GM10248 (cell line): ENCODE data around the gene ICA1.

Source experiments
- CTCF ChIA-PET: fragments of 300-600 bp; sonication (Branson Sonifier 250); formaldehyde crosslinking; extraction: SDS; loops from one replicate; lab custom pipeline; 2021; ENCODE audit warnings: antibody characterized with exemption; lab: Yijun Ruan, JAX
- POLR2A ChIA-PET: fragments of 350-650 bp; sonication (Branson Sonifier 250); formaldehyde crosslinking; extraction: SDS; loops from one replicate; lab custom pipeline; 2020; ENCODE audit warnings: antibody characterized with exemption; lab: Yijun Ruan, JAX
- DNase-seq: peaks from one replicate; pipeline ENCODE4 v3.0.0; 2012; ENCODE audit errors: extremely low spot score
- CTCF ChIP-seq: IDR thresholded peaks from 2 replicates; pipeline ENCODE4 v1.5.1; 2012; ENCODE audit warnings: mild to moderate bottlenecking, low read depth; ENCODE audit errors: extremely low read depth, missing control alignments, control extremely low read depth

Gene ICA1

GRCh38 chr7:8221101-8221495, 40.9 kb downstream of the ICA1 start:
- POLR2A ChIA-PET = no interaction called here
- DNase-seq = no peak
- CTCF ChIA-PET = interaction anchor here (1.1 to 1.5 kb wide), 2 partner anchors 15 to 1118 kb away, joined by 4 read pairs; no protein-coding TSS in a partner anchor
- no peak for TF ChIP-seq CTCF

GRCh38 chr7:8220376-8221100, 41.4 kb downstream of the ICA1 start:
- POLR2A ChIA-PET = no interaction called here
- TF ChIP-seq CTCF = no peak
- DNase-seq = no peak
- CTCF ChIA-PET = interaction anchor here (1.1 to 1.5 kb wide), 2 partner anchors 16 to 1117 kb away, joined by 4 read pairs; no protein-coding TSS in a partner anchor

- peak; percentile 52 for DNase-seq
- ChIA-PET CTCF (interaction anchor here (0.6 to 3.4 kb wide), 22 partner anchors 8 to 1115 kb away, joined by 3 to 18 read pairs (median 4); partner anchors contain the start of genes COL28A1 and UMAD1), POLR2A (no interaction called here)
- peak; percentile 43 for TF ChIP-seq CTCF
These were observed 44.5 kb downstream of the ICA1 start for GRCh38 chr7:8217200-8218068.

GRCh38 chr7:8216334-8216690, 45.7 kb downstream of the ICA1 start:
- DNase-seq = no peak
- ChIA-PET POLR2A (no interaction called here), CTCF (interaction anchor here (0.8 to 3.4 kb wide), 13 partner anchors 7 to 1114 kb away, joined by 3 to 18 read pairs (median 4); no protein-coding TSS in a partner anchor)
- no peak for TF ChIP-seq CTCF

GRCh38 chr7:8215648-8216333, 46.2 kb downstream of the ICA1 start:
- CTCF ChIA-PET = interaction anchor here (0.8 to 3.4 kb wide), 11 partner anchors 10 to 1113 kb away, joined by 3 to 18 read pairs (median 5); no protein-coding TSS in a partner anchor
- POLR2A ChIA-PET = no interaction called here
- no peak for DNase-seq
- TF ChIP-seq CTCF = no peak
